Measurements from ENCODE around the gene NDUFB10. TPM values are rescaled to one million over a fixed set of nuclear protein-coding genes. Genes with fewer than 3 reads are reported as not detected.
"Not testable (repeated sequence)": the region's sequence is repeated elsewhere in the genome, so short reads cannot be mapped to it uniquely, and the experiment has no call there.

Gene NDUFB10
- total and polyA plus RNA-seq, 2 donors from 2014 or later, result 123 to 432 TPM

- DNase-seq, result peak in 1 of 5 donors; percentile 59
- FAIRE-seq, result no peak
- TF ChIP-seq CTCF (IDR thresholded peaks at IDR 0.05; ENCODE audit: borderline replicate concordance, extremely low read depth, insufficient read depth), result no peak
- intact Hi-C loops (cut with DNase I), result no loop called here
- Histone ChIP-seq H3K9me3 (ENCODE audit: control insufficient read depth in 2 of 3, insufficient read depth in 1 of 3, low read length in 3 of 3) (no peaks in the 10 kb centered on the region), H3K4me3 (ENCODE audit: low read length in 3 of 3) (no peak within 1 kb of the TSS), H3K9ac (ENCODE audit: low read length in 3 of 3) (no peak within 1 kb of the TSS), H3K4me1 (ENCODE audit: control insufficient read depth in 2 of 3, insufficient read depth in 2 of 3, low read depth in 1 of 3, low read length in 3 of 3) (no peaks in the 10 kb centered on the region), H3K27ac (ENCODE audit: low read depth in 2 of 2, low read length in 2 of 2) (no peak within 1 kb of the TSS), H3K36me3 (ENCODE audit: control insufficient read depth in 2 of 3, insufficient read depth in 3 of 3, low read length in 3 of 3) (no peaks in the 10 kb centered on the region), H3K27me3 (ENCODE audit: control insufficient read depth, insufficient read depth, low read length) (peaks cover 32% of the 10 kb centered on the region)
Observed at GRCh38 chr16:1918351-1919326, 40.7 kb upstream of the NDUFB10 start, which contains the start of gene HS3ST6. HS3ST6 (minus strand) TSS chr16:1918415; CDS start chr16:1918323, 92 bp downstream.

- Histone ChIP-seq H3K4me3 (ENCODE audit: low read length in 3 of 3) (no peak overlapping the region), H3K36me3 (ENCODE audit: control insufficient read depth in 2 of 3, insufficient read depth in 3 of 3, low read length in 3 of 3) (no peaks in the 10 kb centered on the region), H3K4me1 (ENCODE audit: control insufficient read depth in 2 of 3, insufficient read depth in 2 of 3, low read depth in 1 of 3, low read length in 3 of 3) (no peaks in the 10 kb centered on the region), H3K27me3 (ENCODE audit: control insufficient read depth, insufficient read depth, low read length) (peaks cover 32% of the 10 kb centered on the region), H3K9ac (ENCODE audit: low read length in 3 of 3) (no peak overlapping the region), H3K27ac (ENCODE audit: low read depth in 2 of 2, low read length in 2 of 2) (no peak overlapping the region), H3K9me3 (ENCODE audit: control insufficient read depth in 2 of 3, insufficient read depth in 1 of 3, low read length in 3 of 3) (no peaks in the 10 kb centered on the region)
- intact Hi-C loops (cut with DNase I), result no loop called here
- DNase-seq (peak in 1 of 5 donors; percentile 60), FAIRE-seq (no peak)
- no peak for TF ChIP-seq CTCF (IDR thresholded peaks at IDR 0.05; ENCODE audit: borderline replicate concordance, extremely low read depth, insufficient read depth)
Observed at GRCh38 chr16:1919327-1919998, 39.9 kb upstream of the NDUFB10 start.

GRCh38 chr16:1920122-1920521 is 39.2 kb upstream of the NDUFB10 start:
- intact Hi-C loops (cut with DNase I), result loop anchor here (10.0 kb wide), 1 partner anchor 65 kb away; no protein-coding TSS in a partner anchor
- H3K4me1 ChIP-seq (ENCODE audit: control insufficient read depth in 2 of 3, insufficient read depth in 2 of 3, low read depth in 1 of 3, low read length in 3 of 3); H3K27ac ChIP-seq (ENCODE audit: low read depth in 2 of 2, low read length in 2 of 2); DNase-seq; H3K4me3 ChIP-seq (ENCODE audit: low read length in 3 of 3); H3K9ac ChIP-seq (ENCODE audit: low read length in 3 of 3); H3K9me3 ChIP-seq (ENCODE audit: control insufficient read depth in 2 of 3, insufficient read depth in 1 of 3, low read length in 3 of 3); FAIRE-seq; H3K36me3 ChIP-seq (ENCODE audit: control insufficient read depth in 2 of 3, insufficient read depth in 3 of 3, low read length in 3 of 3): not testable (repeated sequence)
- peaks cover 32% of the 10 kb centered on the region for H3K27me3 ChIP-seq (ENCODE audit: control insufficient read depth, insufficient read depth, low read length)

- Histone ChIP-seq H3K9ac (ENCODE audit: low read length in 3 of 3) (no peak overlapping the region), H3K9me3 (ENCODE audit: control insufficient read depth in 2 of 3, insufficient read depth in 1 of 3, low read length in 3 of 3) (no peaks in the 10 kb centered on the region), H3K27ac (ENCODE audit: low read depth in 2 of 2, low read length in 2 of 2) (no peak overlapping the region), H3K4me1 (ENCODE audit: control insufficient read depth in 2 of 3, insufficient read depth in 2 of 3, low read depth in 1 of 3, low read length in 3 of 3) (no peaks in the 10 kb centered on the region), H3K4me3 (ENCODE audit: low read length in 3 of 3) (no peak overlapping the region), H3K36me3 (ENCODE audit: control insufficient read depth in 2 of 3, insufficient read depth in 3 of 3, low read length in 3 of 3) (no peaks in the 10 kb centered on the region), H3K27me3 (ENCODE audit: control insufficient read depth, insufficient read depth, low read length) (peaks cover 32% of the 10 kb centered on the region)
- intact Hi-C loops (cut with DNase I), result loop anchor here (10.0 kb wide), 1 partner anchor 66 kb away; no protein-coding TSS in a partner anchor
- TF ChIP-seq CTCF (IDR thresholded peaks at IDR 0.05; ENCODE audit: borderline replicate concordance, extremely low read depth, insufficient read depth), result no peak
- DNase-seq, result peak in 2 of 5 donors; percentile 53 to 68
- FAIRE-seq, result no peak
Observed at GRCh38 chr16:1920727-1921171, 38.6 kb upstream of the NDUFB10 start.
